COR-L47 (cell line): ENCODE data around the gene CCDC34.
A peak's percentile ranks its signal among the peaks of the same experiment; 100 is the strongest.

ENCODE experiments used
- DNase-seq: peaks from one replicate; lab custom pipeline; 2025; lab: John Stamatoyannopoulos, UW

The CCDC34 gene

GRCh38 chr11:27392278-27393114 is 29.5 kb upstream of the CCDC34 start:
- DNase-seq, result no peak

DNA sequence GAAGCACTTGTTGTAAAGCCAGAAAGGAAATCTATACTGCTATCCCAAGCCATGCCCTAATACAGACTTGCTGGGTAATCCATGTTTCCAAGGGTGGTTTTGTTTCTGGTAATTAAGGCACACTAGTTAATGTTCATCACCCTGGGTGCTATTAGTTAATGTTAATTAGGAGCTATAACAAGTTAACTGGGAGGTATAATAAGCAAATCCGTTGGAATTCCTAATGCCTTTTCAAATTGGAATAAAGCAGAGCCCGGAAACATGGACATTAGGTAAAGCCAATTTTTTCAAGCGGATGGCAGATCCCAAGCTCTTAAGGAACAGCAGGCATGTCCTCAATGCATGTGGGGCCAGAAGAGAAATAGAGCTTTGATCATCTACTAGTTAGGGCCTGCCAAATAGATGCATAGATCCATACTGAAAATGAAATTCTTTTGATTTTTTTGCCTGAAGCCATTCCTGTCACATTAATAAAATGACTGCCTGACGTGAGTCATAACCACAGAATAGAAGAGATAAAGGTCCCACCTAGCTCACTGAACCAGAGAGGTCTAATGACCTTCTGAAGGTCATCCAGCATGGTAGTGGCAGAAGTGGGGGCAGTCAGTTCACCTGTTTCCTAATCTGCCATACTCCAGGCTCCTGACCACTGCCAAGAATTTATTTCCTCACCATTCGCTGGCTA is 28.5 kb upstream of the CCDC34 start:
- DNase-seq, result no peak

- no peak for DNase-seq
These were observed 27.6 kb upstream of the CCDC34 start for GRCh38 chr11:27390318-27391295.

- no peak for DNase-seq
These were observed 25.9 kb upstream of the CCDC34 start for GRCh38 chr11:27388869-27389268.

DNA sequence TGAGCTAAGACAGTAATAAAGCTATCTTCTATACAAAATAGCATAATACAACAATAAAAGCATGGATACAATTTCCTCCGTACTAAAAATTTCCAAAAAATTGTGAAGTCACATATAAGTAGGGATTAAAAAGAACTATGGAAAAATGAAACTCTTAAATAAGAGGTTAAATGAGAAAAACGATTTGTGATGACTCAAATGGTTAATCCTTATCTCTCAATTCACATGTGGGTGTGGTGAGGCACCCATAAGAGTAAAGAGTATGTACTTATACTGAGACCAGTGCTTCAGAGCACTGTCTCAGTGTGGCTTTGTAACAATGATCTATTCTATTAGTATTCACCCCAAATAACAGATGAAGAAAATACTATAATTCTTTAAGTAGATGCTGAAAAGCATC is 25.0 kb upstream of the CCDC34 start:
- DNase-seq, result no peak

GRCh38 chr11:27387362-27387761 is 24.3 kb upstream of the CCDC34 start:
- no peak for DNase-seq

DNA sequence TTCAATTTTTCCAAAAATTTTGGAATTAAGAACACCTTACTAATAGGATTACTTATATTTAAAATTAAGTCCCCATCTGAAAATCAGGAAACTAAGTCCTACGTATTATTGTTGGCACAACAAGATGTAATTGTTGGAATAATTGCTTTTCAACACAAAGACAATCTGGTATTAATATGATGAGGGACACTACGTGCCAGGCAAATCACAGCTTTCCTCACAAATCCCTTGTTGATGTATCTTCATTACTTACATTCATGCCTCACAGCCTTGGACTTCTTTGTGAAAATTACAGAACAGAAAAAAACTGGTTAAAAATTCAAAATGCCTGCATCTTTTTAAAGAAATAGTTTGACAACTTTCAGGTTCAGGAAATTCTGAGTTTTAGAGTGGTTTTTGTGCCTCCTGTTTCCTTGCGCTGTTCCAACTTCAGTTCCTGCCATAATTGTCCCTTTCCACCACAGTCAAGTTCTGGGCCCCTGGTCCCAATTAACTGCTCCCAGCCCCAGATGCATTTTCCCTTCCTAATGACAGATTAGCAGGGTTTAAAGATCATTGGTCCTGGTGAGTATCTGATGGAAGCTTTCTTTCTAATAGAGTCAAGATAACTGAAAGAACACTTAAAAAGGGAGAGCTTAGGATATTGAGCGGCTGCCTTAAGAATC is 23.3 kb upstream of the CCDC34 start:
- no peak for DNase-seq

GRCh38 chr11:27385245-27385644 is 22.2 kb upstream of the CCDC34 start:
- DNase-seq, result no peak

GRCh38 chr11:27384227-27384626 is 21.2 kb upstream of the CCDC34 start:
- no peak for DNase-seq

GRCh38 chr11:27383645-27384044 is 20.6 kb upstream of the CCDC34 start:
- no peak for DNase-seq

DNA sequence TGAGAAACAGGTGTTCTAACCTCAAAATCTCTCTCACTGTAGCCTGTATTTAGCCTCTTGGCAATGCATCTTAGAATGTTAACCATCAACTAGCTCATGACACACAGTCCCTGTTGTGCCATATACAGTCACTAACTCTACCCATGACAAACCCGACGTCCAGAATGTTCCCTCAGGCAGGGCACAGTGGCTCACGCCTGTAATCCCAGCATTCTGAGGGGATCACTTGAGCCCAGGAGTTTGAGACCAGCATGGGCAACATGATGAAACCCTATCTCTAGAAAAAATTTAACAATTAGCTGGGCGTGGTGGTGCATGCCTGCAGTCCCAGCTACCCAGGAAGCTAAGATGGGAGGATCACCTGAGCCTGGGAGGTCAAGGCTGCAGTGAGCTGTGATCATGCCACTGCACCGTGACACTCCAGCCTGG is 18.2 kb upstream of the CCDC34 start:
- DNase-seq, result no peak

DNA sequence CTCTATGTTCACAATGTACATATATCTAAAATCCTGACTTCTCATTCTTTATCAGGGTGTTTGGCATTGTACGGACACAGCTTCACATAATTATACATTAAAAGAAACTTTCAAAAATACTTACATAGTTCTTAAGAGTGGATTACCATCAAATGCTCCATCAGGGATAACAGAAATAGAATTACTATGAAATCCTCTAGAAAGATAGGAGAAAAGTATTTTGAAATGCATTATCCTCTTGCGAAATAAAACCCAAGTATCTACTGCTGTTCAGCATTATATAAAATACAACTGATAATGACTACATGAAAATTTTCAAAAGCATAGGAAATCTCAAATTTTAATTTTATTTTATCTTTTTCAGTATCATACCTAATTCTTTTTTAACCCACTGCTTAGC is 17.8 kb upstream of the CCDC34 start:
- no peak for DNase-seq

DNA sequence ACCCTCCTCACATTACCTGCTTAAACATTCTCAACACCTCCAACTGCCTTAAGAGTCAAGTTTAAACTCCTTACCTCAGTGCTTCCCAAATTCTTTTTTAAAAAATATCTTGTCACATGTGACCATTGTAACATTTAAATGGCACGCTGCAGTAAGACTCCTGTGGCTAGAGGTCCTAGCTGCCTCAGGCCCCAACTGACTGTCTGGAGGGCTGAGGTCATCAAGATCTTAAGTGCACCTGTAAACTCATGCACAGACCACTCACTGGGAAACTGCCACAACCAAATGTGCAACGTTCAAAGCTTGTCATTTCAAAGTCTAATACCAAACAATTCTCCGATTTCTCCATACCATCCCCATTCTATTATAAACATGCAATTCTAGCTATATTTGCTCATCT is 16.4 kb upstream of the CCDC34 start:
- DNase-seq, result no peak

DNA sequence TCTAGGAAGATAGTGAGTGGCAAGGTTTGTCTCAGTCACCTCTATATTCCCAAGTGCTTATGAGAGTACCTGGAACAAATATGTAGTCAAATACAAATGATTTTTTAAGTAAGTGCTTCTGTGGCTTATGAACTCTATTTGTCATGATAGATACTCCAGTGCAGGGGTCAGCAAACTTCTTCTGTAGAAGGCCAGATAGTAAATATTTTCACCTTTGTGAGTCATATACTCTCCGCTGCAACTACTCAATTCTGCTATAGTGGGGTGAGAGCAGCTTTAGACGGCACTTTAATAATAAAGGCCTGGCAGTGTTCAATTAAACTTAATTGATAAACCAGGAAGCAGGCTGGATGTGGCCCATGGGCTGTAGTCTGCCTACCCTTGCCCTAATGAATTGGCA is 12.4 kb upstream of the CCDC34 start:
- no peak for DNase-seq

DNA sequence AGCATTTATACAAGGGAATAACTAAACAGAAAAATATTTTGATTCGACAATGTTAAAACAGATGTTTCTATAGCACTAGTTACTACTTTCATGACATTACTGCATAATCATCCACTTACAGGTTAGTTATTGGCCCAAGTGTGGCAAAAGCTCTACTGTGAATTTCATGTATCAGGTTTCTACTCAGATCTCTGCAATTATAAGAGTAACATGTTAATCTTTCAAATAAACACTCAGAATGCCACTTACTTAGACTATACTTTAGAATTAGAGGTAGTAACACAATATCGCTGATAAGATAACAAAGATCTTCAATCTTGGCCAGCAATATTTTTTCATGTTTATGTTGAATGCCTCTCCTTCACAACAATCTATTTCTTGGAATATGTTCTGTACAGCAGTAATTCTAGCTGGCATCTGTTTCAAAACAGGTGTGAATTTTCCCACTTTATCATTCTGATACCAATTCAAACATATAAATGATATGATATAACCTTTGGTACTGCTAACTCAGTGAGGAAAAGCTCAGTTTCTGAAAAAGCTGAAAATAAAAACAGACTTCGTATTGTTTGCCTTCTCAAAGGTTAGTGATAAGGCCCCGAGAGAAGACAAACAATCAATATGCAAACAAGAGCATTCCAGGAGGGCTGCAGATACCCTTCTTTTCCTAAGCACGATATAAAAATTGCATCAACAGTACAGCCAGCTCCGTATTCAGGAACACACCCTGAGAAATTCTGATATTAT is 11.0 kb upstream of the CCDC34 start:
- DNase-seq, result no peak

- DNase-seq, result no peak
These were observed 10.4 kb upstream of the CCDC34 start for GRCh38 chr11:27373392-27373791.

- no peak for DNase-seq
These were observed 9.1 kb upstream of the CCDC34 start for GRCh38 chr11:27372164-27372563.

GRCh38 chr11:27371489-27371888 is 8.5 kb upstream of the CCDC34 start:
- no peak for DNase-seq

GRCh38 chr11:27370374-27370773 is 7.4 kb upstream of the CCDC34 start:
- DNase-seq, result peak; percentile 48

DNA sequence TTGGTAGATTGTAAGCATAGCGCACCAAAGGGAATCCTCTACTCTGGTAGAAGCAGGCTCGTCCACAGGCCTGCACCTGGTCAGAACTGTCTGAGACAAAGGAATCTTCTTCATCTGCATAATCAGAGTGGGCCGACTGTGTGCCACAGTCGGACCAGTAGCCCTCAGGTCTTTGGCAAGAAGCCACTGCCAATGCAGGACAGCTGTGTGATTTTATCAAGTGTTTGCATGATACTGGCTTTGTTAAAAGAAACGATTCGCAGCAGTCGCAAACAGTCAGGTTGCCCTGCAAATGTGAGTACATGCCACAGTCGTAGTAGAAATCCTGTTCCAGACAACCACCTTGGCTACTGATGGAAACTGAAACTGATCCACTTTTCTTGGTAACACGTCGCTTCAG is 4.9 kb upstream of the CCDC34 start:
- peak; percentile 84 for DNase-seq

- DNase-seq, result no peak
These were observed 632 bp upstream of the CCDC34 start for GRCh38 chr11:27363576-27364117.
